Measurements from ENCODE around the gene TNNC1. TPM values are rescaled to one million over a fixed set of nuclear protein-coding genes. Genes with fewer than 3 reads are reported as not detected.

The TNNC1 gene
- total and polyA plus RNA-seq, 2 of the 13 experiments (the other 11 are each of a cell fraction or from before 2014, with no cell fraction given): 11.8 to 36.4 TPM

DNA sequence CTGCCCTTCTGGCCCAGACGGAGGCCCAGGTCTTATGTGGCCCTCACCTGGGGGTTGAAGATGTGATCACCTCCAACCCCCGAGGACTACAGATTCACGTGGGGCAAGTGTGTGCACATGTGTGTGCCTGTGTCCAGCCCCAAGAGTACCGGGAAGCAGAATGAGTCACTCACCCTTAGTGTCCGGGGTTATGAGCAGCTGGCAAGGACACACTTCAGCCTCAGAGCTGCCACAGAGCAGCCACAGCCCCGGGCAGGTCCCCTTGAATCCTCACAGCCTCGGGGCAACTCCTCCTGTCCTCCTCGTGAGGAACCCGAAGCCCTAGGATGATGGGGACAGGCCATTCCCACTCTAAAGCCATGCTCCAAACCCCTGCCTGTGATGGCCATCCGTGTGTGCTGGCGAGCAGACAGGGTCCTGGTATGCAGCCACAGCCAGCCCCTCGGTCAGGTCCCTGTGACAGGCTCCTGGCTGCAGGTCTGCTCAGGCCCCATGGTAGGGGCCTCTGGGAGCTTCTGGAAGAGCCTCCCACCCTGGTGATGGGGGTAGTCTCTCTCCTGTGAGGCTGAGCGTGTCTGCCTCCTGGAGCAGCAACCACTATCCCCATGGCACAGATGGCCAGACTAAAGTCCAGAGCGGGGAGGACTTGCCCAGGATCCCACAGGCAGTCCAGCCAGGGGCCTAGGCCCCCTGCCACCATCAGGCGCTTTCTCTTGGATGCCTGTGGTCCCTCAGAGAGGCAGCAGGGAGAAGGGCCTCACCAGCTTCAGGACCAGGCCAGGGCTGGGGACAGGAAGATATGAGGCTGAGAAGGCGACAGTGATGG is 42.1 kb upstream of the TNNC1 start (continued):
- TF ChIP-seq MXD3 (CRISPR knock-in tag; IDR thresholded peaks at IDR 0.05) (no peak), MAZ (IDR thresholded peaks at IDR 0.05; ENCODE audit: borderline replicate concordance, low read depth, low read length) (no peak), MAZ (CRISPR knock-in tag; IDR thresholded peaks at IDR 0.05; ENCODE audit: low read depth) (no peak), RXRA (CRISPR knock-in tag; IDR thresholded peaks at IDR 0.05) (no peak), SNAPC2 (CRISPR knock-in tag; IDR thresholded peaks at IDR 0.05) (no peak), NFIB (CRISPR knock-in tag; IDR thresholded peaks at IDR 0.05; ENCODE audit: borderline replicate concordance) (no peak), ZNF225 (CRISPR knock-in tag; IDR thresholded peaks at IDR 0.05) (no peak), BCL6 (CRISPR knock-in tag; IDR thresholded peaks at IDR 0.05) (no peak), EZH2 (conservative IDR thresholded peaks at IDR 0.05; ENCODE audit: low read depth, low read length) (no peak), ZNF383 (CRISPR knock-in tag; IDR thresholded peaks at IDR 0.05; ENCODE audit: borderline replicate concordance) (no peak), TRAFD1 (CRISPR knock-in tag; IDR thresholded peaks at IDR 0.05; ENCODE audit: borderline replicate concordance) (no peak), REXO4 (CRISPR knock-in tag; IDR thresholded peaks at IDR 0.05; ENCODE audit: borderline replicate concordance) (no peak), MATR3 (CRISPR knock-in tag; IDR thresholded peaks at IDR 0.05) (no peak), ZNF296 (CRISPR knock-in tag; conservative IDR thresholded peaks at IDR 0.05) (no peak), SP4 (CRISPR knock-in tag; IDR thresholded peaks at IDR 0.05) (no peak; the same call in 1 of the 2 replicates), ATF4 (CRISPR knock-in tag; IDR thresholded peaks at IDR 0.05) (no peak), JUND (CRISPR knock-in tag; IDR thresholded peaks at IDR 0.05) (0 out of 2 replicates have a peak, but pooled peaks have one; percentile 47), ZBTB3 (CRISPR knock-in tag; IDR thresholded peaks at IDR 0.05; ENCODE audit: borderline replicate concordance, low read depth) (no peak), TFDP1 (CRISPR knock-in tag; IDR thresholded peaks at IDR 0.05; ENCODE audit: borderline replicate concordance) (no peak), ZBTB21 (CRISPR knock-in tag; IDR thresholded peaks at IDR 0.05) (no peak)
- TF ChIP-seq, protein P1, sequence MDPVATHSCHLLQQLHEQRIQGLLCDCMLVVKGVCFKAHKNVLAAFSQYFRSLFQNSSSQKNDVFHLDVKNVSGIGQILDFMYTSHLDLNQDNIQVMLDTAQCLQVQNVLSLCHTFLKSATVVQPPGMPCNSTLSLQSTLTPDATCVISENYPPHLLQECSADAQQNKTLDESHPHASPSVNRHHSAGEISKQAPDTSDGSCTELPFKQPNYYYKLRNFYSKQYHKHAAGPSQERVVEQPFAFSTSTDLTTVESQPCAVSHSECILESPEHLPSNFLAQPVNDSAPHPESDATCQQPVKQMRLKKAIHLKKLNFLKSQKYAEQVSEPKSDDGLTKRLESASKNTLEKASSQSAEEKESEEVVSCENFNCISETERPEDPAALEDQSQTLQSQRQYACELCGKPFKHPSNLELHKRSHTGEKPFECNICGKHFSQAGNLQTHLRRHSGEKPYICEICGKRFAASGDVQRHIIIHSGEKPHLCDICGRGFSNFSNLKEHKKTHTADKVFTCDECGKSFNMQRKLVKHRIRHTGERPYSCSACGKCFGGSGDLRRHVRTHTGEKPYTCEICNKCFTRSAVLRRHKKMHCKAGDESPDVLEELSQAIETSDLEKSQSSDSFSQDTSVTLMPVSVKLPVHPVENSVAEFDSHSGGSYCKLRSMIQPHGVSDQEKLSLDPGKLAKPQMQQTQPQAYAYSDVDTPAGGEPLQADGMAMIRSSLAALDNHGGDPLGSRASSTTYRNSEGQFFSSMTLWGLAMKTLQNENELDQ (CRISPR knock-in tag; IDR thresholded peaks at IDR 0.05; ENCODE audit: borderline replicate concordance): no peak

Data from HepG2 (cell line).